Gastrocnemius medialis (tissue), 4 donors: ENCODE measurements around the gene FGD5. TPM values are rescaled to one million over a fixed set of nuclear protein-coding genes. Genes with fewer than 3 reads are reported as not detected.
"Not testable (repeated sequence)": the region's sequence is repeated elsewhere in the genome, so short reads cannot be mapped to it uniquely, and the experiment has no call there.

Experiments
- ATAC-seq, 2 donors: fragments of 150-250 bp; one replicate each; pipeline ENCODE4 v1.9.1; 2016
- DNase-seq, 2 donors: peaks; one replicate each; pipeline ENCODE4 v3.0.0-alpha.2; 2019
- H3K27ac ChIP-seq, 4 donors: fragments of 200-600 bp; sonication (generic); 1 replicate in 1 of 4; 2 replicates in 3 of 4; pipeline ENCODE4 v1.5.1; 2016 to 2018; ENCODE audit warnings: mild to moderate bottlenecking in 2 of 4, moderate library complexity in 1 of 4
- H3K27me3 ChIP-seq, 3 donors: fragments of 200-600 bp; sonication (generic) in 2 of 3; 1 replicate in 1 of 3; 2 replicates in 2 of 3; pipeline versions ENCODE4 v1.5.1 to v1.6.0; 2016 to 2019; ENCODE audit warnings: mild to moderate bottlenecking in 1 of 3, moderate library complexity in 1 of 3
- H3K36me3 ChIP-seq, 2 donors: fragments of 200-600 bp; sonication (generic) in 1 of 2; one replicate each; pipeline ENCODE4 v1.5.1; 2017 to 2018
- H3K4me1 ChIP-seq, 2 donors: fragments of 200-600 bp; sonication (generic) in 1 of 2; one replicate each; pipeline ENCODE4 v1.5.1; 2016 to 2017; ENCODE audit warnings: mild to moderate bottlenecking in 2 of 2
- H3K4me3 ChIP-seq, 4 donors: fragments of 200-600 bp; sonication (generic) in 3 of 4; 1 replicate in 1 of 4; 2 replicates in 3 of 4; pipeline ENCODE4 v1.5.1; 2016 to 2019; ENCODE audit warnings: mild to moderate bottlenecking in 2 of 4
- H3K9me3 ChIP-seq, 3 donors: fragments of 200-600 bp; sonication (generic) in 2 of 3; 1 replicate in 1 of 3; 2 replicates in 2 of 3; pipeline ENCODE4 v1.5.1; 2016 to 2019
- CTCF ChIP-seq, 5 experiments: fragments of 450-650 bp in 3 of 5; fragments of 200-600 bp in 2 of 5; sonication (generic) in 2 of 5; IDR thresholded peaks in 4 of 5; conservative IDR thresholded peaks in 1 of 5; 1 replicate in 4 of 5; 2 replicates in 1 of 5; pipeline ENCODE4 v1.5.1; 2016 to 2019; ENCODE audit warnings: antibody characterized with exemption in 5 of 5, mild to moderate bottlenecking in 3 of 5, moderate library complexity in 3 of 5
- POLR2A ChIP-seq, 2 donors: fragments of 450-650 bp; IDR thresholded peaks; one replicate each; pipeline ENCODE4 v1.6.1; 2017; ENCODE audit warnings: antibody characterized with exemption in 2 of 2, mild to moderate bottlenecking in 2 of 2, moderate library complexity in 2 of 2
- in situ Hi-C, 4 donors: fragments of 200-750 bp; cut with MboI; loops; one replicate each; pipeline versions ENCODE4 v1.15.0 to v1.8.0; 2017; ENCODE audit warnings: low sequenced_read_pairs in 4 of 4
- intact Hi-C: fragments of 100-400 bp; cut with DNase I; formaldehyde crosslinking; loops from one replicate; pipeline ENCODE4 v1.15.1; 2023; ENCODE audit warnings: low total_unique reads
- total RNA-seq, 4 donors: library from RNA; depleted of rRNA; stranded (reverse); fragments of >200 nt; gene quantifications; one replicate each; pipeline versions ENCODE4 v1.1.0 to v1.2.3, GENCODE V29; 2016

FGD5 gene
- total RNA-seq, 4 donors from 2014 or later: 4.4 to 8.4 (median 5.2) TPM

GRCh38 chr3:14900881-14901873, 82.4 kb downstream of the FGD5 start:
- DNase-seq: no peak
- TF ChIP-seq POLR2A (IDR thresholded peaks at IDR 0.05): no peak
- TF ChIP-seq CTCF (IDR thresholded peaks at IDR 0.05 in 4 of 5, conservative IDR thresholded peaks at IDR 0.05 in 1 of 5): no peak
- Histone ChIP-seq H3K4me3 (no peak overlapping the region), H3K4me1 (no peaks in the 10 kb centered on the region), H3K9me3 (no peaks in the 10 kb centered on the region), H3K27me3 (no peaks in the 10 kb centered on the region), H3K27ac (no peak overlapping the region), H3K36me3 (no peaks in the 10 kb centered on the region)
- in situ Hi-C loops (loop anchor here in 2 of 4 donors (25.0 kb wide), 2 partner anchors 114 to 239 kb away; partner anchors contain the start of gene CCDC174 (in 1 of the 2)), intact Hi-C loops (loop anchor here (5.0 kb wide), 1 partner anchor 39 kb away; no protein-coding TSS in a partner anchor)
- no peak for ATAC-seq

GRCh38 chr3:14902719-14903118, 84.0 kb downstream of the FGD5 start:
- ATAC-seq: peak; percentile 75 to 77
- Histone ChIP-seq H3K4me3 (no peak overlapping the region), H3K27ac (no peak overlapping the region), H3K4me1 (no peaks in the 10 kb centered on the region), H3K27me3 (no peaks in the 10 kb centered on the region), H3K9me3 (no peaks in the 10 kb centered on the region), H3K36me3 (no peaks in the 10 kb centered on the region)
- in situ Hi-C loops (loop anchor here in 2 of 4 donors (25.0 kb wide), 2 partner anchors 115 to 240 kb away; partner anchors contain the start of gene CCDC174 (in 1 of the 2)), intact Hi-C loops (loop anchor here (5.0 kb wide), 1 partner anchor 40 kb away; no protein-coding TSS in a partner anchor)
- peak; percentile 17 to 46 for DNase-seq
- TF ChIP-seq POLR2A (IDR thresholded peaks at IDR 0.05) (no peak), CTCF (IDR thresholded peaks at IDR 0.05 in 4 of 5, conservative IDR thresholded peaks at IDR 0.05 in 1 of 5) (no peak)

GRCh38 chr3:14903501-14903900, 84.7 kb downstream of the FGD5 start:
- intact Hi-C loops: loop anchor here (5.0 kb wide), 1 partner anchor 41 kb away; no protein-coding TSS in a partner anchor

GRCh38 chr3:14905055-14905657, 86.4 kb downstream of the FGD5 start:
- Histone ChIP-seq H3K9me3 (no peaks in the 10 kb centered on the region), H3K27me3 (no peaks in the 10 kb centered on the region), H3K4me1 (no peaks in the 10 kb centered on the region), H3K36me3 (no peaks in the 10 kb centered on the region), H3K4me3 (no peak overlapping the region), H3K27ac (no peak overlapping the region)
- ATAC-seq (no peak), DNase-seq (no peak)
- no peak for TF ChIP-seq CTCF (IDR thresholded peaks at IDR 0.05 in 4 of 5, conservative IDR thresholded peaks at IDR 0.05 in 1 of 5)
- no peak for TF ChIP-seq POLR2A (IDR thresholded peaks at IDR 0.05)
- in situ Hi-C loops: loop anchor here in 2 of 4 donors (25.0 kb wide), 2 partner anchors 118 to 243 kb away; partner anchors contain the start of gene CCDC174 (in 1 of the 2)
- intact Hi-C loops: no loop called here

More at GRCh38 chr3:14903501-14903900, 84.7 kb downstream of the FGD5 start:
- not testable (repeated sequence) for DNase-seq, H3K36me3 ChIP-seq, H3K27me3 ChIP-seq, ATAC-seq, H3K27ac ChIP-seq, H3K4me3 ChIP-seq, H3K4me1 ChIP-seq, H3K9me3 ChIP-seq
- in situ Hi-C loops: loop anchor here in 2 of 4 donors (25.0 kb wide), 2 partner anchors 116 to 241 kb away; partner anchors contain the start of gene CCDC174 (in 1 of the 2)
